HG02884 (cell line): ENCODE results near the gene GSTM1.
"Not testable (repeated sequence)": the region's sequence is repeated elsewhere in the genome, so short reads cannot be mapped to it uniquely, and the experiment has no call there.

Experiments used
- ATAC-seq: cut with Tn5 transposase; IDR thresholded peaks from one replicate; pipeline ENCODE4 v1.9.1; 2021; ENCODE audit warnings: mild to moderate bottlenecking, moderate library complexity; ENCODE audit not compliant: unreplicated experiment

GSTM1 gene

DNA sequence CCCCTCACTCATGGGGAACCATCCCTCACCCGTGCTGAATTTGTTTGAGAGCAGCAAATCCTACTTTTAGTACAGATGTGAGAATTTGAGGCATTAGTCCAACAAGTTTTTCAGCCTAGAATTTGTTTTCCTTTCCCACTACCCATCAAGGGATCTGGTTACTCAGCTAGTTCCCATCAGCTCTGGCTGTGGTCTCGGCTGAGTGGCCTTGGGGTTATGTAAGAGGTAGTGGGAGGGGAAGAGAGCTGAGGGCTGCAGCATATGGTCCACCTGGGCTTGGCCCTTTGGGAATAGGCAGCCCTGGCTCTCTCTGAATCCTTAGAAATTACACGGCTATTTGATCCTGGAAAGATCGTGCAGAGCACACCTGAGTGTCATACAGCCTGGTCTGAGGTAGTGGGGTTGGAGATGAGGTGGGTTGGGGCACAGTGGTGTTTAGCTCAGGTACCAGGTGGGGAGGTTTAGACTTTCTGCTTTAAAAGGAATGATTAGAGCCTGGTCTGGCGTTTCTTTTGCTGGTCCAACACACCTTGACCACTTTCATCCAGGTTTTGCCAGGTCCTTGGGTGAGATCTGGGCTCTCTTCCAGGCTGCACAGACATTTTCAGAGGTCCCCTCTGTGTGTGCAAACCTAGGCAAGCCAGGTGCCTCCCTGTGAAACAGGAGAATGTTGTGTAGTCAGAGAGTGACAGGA lies 27.5 kb upstream of the GSTM1 start:
- ATAC-seq = no peak

DNA sequence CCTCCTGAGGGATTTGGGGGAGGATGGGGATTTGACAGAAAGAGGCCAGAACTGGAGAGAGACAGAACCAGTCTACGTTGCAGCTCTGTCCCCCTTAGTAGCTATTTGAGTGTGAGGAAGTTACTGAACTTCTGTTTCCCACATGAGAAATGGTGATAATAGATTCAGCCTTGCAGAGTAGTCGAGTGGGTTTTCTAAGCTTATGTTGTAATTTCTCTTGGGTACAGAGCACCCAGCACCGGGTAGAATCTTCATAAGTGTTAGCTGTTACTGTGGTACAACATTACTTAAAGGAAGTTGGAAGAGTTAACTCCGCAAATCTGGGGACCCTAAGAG lies 27.0 kb upstream of the GSTM1 start:
- not testable (repeated sequence) for ATAC-seq

DNA sequence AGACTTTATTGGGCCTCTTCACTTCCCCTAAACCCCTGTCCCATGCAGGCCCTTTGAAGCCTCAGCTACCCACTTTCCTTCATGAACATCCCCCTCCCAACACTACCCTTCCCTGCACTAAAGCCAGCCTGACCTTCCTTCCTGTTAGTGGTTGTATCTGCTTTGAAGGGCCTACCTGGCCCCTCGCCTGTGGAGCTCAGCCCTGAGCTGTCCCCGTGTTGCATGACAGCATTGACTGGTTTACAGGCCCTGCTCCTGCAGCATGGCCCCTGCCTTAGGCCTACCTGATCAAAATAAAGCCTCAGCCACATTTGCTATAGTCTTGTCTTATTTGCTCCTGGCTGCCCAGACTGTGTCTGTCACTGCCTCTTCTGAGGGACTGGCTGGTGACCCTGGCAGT lies 26.2 kb upstream of the GSTM1 start:
- ATAC-seq = no peak

DNA sequence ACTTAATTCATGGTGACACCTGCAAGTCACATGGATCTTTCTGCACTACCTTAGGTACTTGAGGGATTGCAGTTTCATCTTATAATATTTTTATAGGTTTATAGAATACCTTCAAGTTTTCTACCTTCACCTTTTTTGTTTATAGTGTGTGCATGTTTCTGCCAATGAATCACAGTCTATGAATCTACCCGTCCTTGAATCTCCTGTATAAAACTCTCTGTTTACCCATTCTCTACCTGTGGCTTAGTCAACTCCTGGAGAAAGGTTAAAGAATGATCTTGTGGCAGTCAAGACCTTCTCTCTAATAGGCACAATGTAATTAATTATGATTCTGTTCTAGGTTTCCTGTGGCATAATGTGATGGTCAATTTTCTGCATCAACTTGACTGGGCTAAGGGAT lies 22.9 kb upstream of the GSTM1 start:
- no peak for ATAC-seq

DNA sequence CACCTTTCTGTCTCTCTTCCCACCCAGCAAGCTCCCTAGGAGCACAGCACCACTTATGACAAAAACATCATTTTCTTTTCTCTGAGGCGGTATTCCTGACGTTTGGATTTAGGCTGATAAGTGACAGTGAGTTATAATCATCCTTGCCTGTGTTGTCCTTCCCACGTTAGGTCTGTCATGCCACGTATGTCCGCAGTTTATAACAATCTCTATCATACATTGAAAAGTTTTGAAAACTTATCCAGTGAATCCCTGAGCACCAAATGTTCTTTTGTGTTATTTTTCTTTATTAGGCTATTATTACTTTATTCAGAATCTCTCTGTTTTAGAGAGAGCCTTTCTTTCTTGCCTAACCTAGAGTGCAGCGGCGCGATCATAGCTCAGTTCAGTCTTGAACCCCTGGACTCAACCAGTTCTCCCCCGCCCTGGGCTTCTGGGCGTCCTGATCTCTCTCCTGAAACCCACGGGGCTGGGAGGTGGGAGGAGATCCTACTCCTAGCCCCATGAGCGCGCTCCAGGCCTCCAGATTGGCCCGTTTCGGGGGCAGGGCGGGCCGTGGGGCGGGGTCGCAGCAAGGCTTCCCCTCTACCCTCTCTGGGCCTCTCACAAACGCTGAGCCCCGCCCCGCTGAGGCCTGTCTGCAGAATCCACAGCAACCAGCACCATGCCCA lies 20.0 kb upstream of the GSTM1 start, which contains the start of gene GSTM2:
TSS of gene GSTM2 (plus strand) at position 606 of the 671 bp plus-strand sequence. CDS start at position 665, 59 bp downstream.
- peak; percentile 87 for ATAC-seq

DNA sequence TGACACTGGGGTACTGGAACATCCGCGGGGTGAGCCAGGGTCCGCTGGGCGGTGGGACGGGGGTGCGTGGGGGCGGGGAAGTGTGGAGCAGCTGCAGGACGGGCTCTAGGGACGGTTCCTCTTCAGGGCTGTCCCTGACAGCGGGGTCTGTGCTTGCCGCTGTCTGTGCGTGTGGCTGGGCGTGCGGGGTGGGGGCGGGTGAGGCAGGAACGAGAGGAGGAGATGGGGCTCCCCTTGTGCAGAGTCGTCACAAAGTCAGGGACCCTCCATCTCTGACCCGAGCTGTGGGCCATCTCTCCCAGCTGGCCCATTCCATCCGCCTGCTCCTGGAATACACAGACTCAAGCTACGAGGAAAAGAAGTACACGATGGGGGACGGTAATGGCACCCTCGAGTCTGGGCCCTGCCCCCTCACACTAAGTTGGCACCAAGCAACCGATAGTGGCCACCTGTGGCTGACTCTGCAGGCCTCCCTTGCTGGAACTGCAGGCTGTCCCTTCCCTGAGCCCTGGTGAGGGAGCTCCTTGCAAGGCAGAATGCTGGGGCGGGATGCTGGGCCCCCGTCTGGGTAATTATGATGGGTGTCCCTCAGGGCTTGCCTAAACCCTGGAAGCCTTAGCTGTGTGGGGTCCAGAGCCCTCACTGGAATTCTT lies 19.4 kb upstream of the GSTM1 start:
- ATAC-seq = no peak

DNA sequence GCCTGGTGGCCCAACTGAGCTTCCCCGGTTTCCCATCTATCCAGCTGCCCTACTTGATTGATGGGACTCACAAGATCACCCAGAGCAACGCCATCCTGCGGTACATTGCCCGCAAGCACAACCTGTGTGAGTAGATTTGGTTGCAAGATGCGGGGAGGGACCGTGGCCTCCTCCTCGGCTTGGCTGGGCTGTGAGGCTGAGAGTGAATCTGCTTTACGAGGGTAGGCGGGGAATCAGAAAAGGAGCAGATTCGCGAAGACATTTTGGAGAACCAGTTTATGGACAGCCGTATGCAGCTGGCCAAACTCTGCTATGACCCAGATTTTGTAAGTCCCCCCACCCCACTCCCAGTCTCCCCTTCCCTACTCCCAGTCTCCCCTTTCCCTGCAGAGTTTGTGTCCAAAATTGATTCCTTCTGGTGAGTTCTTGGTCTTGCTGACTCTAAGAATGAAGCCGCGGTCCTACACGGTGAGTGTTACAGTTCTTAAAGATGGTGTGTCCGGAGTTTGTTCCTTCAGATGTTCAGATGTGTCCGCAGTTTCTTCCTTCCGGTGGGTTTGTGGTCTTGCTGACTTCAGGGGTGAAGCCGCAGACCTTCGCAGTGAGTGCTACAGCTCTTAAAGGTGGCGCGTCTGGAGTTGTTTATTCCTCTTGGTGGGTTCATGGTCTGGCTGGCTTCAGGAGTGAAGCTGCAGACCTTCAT lies 18.2 kb upstream of the GSTM1 start:
- no peak for ATAC-seq

DNA sequence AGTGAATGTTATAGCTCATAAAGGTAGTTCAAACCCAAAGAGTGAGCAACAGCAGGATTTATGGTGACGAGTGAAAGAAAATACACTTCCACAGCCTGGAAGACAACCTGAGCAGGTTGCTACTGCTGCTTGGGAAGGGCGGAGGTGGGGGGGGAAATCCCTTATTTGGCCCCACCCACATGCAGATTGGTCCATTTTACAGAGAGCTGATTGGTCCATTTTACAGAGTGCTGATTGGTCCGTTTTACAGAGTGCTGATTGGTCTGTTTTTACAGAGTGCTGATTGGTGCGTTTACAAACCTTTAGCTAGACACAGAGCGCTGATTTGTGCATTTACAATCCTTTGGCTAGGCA lies 17.7 kb upstream of the GSTM1 start:
- not testable (repeated sequence) for ATAC-seq

DNA sequence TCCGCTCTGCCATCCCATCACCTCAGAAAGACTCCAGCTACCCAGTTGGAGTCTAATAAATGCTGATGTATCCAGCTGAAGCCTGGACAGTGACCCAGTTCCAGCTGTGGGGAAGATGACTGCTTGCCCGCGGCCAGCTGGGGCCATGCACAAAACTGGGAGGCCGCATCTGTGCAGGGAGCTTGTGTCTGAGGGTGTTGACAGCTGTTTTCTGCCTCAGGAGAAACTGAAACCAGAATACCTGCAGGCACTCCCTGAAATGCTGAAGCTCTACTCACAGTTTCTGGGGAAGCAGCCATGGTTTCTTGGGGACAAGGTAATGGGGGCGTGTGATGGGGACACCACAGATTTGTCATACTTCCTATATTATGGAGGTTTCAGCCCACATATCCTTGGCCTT lies 16.6 kb upstream of the GSTM1 start:
- ATAC-seq = no peak

DNA sequence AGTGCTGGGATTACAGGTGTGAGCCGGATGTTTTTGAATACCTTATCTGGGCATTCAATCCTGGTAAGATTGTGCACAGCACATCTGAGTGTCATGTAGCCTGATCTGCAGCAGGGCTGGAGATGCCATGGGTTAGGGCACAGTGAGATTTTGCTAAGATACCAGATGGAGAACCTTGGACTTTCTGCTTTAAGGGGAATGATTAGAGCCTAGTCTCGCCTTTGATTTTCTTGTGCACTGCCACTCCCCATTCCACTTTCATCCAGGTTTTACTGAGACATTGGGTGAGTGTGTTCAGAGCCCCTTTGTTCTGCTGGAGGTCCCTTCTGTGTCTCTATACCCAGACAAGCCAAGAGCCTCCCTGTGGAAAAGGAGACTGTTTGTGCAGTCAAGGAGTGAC lies 13.8 kb upstream of the GSTM1 start:
- not testable (repeated sequence) for ATAC-seq

DNA sequence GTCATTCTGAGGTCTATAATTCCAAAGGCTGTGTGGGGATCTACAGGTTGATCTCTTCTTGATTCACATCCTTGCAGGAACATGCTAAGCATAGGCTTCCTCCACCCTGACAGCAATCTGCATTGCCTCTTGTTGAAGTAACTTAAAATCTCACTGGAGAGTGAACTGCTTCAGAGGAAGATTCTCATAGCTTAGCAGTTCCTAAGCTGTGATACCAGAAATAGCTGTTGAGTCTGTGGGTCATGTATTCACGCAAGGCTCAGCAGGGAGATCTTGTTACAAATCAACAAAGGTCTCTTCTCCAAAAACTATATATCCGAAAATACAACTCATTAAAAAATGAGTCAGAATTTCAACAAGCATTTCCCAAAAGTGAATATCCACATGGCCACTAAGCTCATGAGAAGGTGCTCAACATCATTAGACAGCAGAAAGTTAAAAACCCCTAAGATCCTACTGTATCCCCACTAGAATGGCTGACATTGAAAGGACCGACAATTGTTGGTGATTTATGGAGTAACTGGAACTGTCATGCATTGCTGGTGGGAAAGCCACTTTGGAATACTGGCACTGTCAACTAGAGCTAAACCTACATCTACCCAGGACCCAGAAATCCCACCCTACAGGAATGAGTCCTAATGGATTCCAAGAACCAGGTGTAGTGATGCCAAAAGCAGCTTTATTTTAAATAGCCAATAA lies 10.8 kb upstream of the GSTM1 start:
- ATAC-seq = not testable (repeated sequence)

DNA sequence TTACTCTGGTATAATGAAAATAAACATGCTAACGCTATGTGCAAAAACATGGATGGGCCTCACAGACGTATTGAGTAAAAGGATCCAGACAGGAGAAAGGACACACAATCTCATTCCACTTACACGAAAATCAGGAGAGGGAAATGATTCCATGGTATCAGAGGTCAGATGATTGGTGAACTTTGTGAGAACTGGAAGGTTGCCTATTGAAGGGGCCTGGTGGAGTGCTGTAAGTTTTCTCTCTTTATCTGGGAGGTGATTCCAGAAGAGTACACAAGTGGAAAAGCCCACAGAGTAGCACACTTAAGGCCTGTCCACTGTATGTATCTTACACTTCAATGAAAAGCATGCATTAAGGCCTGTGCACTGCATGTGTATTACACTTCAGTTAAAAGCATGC lies 10.2 kb upstream of the GSTM1 start:
- ATAC-seq = no peak

DNA sequence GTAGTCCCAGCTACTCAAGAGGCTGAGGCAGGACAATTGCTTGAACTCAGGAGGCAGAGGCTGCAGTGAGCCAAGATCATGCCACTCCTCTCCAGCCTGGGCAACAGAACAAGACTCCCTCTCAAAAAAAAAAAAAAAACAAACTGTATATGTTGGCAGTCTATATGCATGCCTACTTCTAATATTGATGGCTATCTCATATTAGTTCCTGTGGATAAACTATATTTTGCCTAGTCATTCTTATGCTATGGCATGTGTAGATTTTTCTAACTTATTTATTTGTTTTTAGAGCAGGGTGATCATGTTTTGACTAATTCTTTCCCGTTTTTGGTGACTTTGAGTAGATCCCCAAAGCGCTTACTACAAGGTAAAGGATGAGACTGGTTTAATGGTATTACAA lies 9.0 kb upstream of the GSTM1 start:
- ATAC-seq = not testable (repeated sequence)

DNA sequence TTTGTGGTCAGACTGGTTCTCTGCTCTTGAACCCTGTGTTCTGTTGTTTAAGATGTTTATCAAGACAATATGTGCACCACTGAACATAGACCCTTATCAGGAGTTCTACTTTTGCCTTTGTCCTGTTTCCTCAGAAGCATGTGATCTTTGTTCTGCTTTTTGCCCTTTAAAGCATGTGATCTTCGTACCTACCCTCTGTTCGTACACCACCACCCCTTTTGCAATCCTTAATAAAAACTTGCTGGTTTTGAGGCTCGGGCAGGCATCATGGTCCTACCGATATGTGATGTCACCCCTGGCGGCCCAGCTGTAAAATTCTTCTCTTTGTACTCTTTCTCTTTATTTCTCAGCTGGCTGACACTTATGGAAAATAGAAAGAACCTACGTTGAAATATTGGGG lies 2.8 kb upstream of the GSTM1 start:
- not testable (repeated sequence) for ATAC-seq

DNA sequence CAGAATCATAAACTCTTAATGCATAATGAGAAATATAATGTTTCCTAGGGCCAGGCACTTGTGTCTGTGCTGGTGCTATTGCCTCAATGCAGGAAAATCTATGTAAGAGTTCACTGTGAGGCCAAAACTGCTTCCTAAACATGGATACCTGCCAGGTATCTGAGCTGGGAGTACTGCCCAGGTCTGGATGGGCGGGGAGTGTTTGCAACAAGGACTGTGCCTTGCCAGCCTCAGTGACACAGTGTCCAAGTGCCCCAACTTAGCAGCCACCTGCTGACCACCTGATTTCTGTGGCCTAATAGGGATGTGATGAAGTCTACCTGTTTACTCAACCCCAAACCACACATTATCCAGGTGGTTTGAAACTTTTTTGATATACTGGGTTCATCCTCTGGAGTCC lies 2.2 kb upstream of the GSTM1 start:
- ATAC-seq = not testable (repeated sequence)

DNA sequence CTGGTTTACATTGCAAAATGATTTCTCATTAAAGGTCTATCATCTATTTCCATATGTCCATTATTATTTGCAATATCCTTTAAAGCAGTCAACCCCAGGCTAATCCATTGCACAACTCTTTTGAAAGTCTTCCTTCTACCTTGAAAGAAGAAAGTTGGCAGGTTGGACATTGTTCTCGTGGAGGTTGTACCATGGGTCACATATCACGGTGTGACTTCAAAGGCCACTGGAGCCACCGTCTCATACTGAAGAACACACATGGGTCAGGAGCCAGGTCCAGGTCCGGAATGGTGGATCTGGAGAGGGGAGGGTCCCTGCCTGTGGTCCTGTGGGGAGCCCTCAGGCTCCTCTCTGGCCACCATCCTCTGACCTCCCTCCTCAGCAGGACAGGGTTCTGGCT lies 1.7 kb upstream of the GSTM1 start:
- not testable (repeated sequence) for ATAC-seq

DNA sequence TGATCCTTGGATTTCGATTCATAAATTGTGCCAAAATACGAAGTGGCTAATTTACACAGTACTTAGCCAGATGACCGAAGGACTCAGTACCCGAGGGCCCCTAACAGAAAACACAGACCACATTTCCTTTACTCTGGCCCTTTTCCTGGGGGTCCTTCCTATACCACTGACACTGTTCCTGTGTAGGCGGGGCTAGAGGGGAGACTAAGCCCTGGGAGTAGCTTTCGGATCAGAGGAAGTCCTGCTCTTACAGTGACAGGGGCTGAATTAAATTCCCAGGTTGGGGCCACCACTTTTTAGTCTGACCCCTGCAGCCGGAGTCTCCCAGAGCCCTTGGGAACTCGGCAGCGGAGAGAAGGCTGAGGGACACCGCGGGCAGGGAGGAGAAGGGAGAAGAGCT lies 508 bp upstream of the GSTM1 start:
- ATAC-seq = not testable (repeated sequence)

DNA sequence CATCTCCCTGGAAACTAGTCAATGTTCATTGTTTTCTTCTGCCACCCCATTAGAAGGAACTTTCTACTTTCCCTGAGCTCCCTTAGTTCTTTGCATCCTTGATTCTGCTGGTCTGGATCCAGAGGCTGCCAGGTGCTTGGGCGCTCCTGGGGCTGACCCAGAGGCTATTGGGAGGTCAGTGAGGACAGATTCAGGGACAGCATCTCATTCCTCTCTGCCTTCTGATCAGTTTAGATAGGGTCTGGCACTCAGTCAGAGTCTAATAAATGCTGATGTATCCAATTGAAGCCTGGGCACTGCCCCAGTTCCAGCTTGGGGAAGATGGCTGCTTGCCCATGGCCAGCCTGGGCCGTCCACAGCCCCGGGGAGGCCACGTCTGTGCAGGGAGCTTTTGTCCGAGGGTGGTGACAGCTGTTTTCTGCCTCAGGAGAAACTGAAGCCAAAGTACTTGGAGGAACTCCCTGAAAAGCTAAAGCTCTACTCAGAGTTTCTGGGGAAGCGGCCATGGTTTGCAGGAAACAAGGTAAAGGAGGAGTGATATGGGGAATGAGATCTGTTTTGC lies 2.3 kb downstream of the GSTM1 start:
- no peak for ATAC-seq

DNA sequence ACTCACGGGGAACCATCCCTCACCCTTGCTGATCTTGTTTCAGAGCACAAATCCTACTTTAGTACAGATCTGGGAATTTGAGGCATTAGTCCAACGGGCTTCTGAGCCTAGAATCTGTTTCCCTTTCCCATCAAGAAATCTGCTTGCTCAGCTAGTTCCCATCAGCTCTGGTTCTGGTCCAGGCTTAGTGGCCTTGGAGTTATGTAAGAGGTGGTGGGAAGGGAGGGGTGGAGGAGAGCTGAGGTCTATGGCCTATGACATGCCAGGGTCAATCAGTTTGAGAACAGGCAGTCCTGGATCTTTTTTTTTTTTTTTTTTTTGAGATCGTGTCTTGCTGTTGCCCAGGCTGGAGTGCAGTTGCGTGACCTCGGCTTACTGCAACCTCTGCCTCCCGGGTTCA lies 4.1 kb downstream of the GSTM1 start:
- no peak for ATAC-seq

DNA sequence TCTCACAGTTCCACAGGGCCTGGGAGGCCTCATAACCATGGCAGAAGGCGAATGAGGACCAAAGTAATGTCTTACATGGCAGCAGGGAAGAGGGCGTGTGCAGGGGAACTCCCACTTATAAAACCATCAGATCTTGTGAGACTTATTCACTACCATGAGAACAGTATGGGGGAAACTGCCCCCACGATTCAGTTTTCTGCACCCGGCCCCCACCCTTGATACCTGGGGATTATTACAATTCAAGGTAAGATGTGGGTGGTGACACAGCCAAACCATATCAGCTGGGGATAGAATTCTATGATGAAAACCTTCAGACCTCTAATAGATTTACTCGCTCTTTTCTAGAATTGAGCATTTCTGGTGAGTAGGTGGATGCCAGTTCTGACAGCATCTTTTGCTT lies 6.8 kb downstream of the GSTM1 start:
- not testable (repeated sequence) for ATAC-seq

DNA sequence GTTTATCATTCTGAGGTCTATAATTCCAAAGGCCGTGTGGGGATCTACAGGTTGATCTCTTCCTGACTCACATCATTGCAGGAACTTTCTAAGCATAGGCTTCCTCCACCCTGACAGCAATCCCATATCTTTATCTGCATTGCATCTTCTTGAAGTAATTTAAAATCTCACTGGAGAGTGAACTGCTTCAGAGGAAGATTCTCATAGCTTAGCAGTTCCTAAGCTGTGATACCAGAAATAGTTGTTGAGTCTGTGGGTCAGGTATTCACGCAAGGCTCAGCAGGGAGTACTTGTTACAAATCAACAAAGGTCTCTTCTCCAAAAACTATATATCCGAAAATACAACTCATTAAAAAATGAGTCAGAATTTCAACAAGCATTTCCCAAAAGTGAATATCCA lies 7.5 kb downstream of the GSTM1 start:
- ATAC-seq = not testable (repeated sequence)
